CD14-positive monocyte (primary cell): ENCODE data around the gene DSCAML1. TPM values are rescaled to one million over a fixed set of nuclear protein-coding genes. Genes with fewer than 3 reads are reported as not detected.

Source experiments
- DNase-seq, 3 donors: peaks; one replicate each; pipeline ENCODE4 v3.0.0-alpha.2; 2011 to 2022
- H2AFZ ChIP-seq: 2 replicates; pipeline ENCODE4 v1.6.0; 2012; ENCODE audit warnings: mild to moderate bottlenecking, low read depth, low read length, inconsistent platforms; ENCODE audit not compliant: insufficient read depth, poor library complexity, severe bottlenecking
- H3K27ac ChIP-seq, 2 donors: 1 replicate in 1 of 2; 2 replicates in 1 of 2; pipeline ENCODE4 v1.5.1; 2012 to 2013; ENCODE audit warnings: low read length in 2 of 2, control low read depth in 1 of 2, inconsistent platforms in 1 of 2, low read depth in 1 of 2, mild to moderate bottlenecking in 1 of 2
- H3K27me3 ChIP-seq, 2 donors: one replicate each; pipeline versions ENCODE4 v1.6.0 to v1.6.1; 2011 to 2013; ENCODE audit warnings: low read length in 2 of 2; ENCODE audit not compliant: control insufficient read depth in 2 of 2, insufficient read depth in 2 of 2
- H3K36me3 ChIP-seq, 2 donors: replicated peaks in 1 of 2; 1 replicate in 1 of 2; 2 replicates in 1 of 2; pipeline versions ENCODE4 v1.5.1 to v1.6.1; 2012 to 2013; ENCODE audit warnings: low read length in 2 of 2, control low read depth in 1 of 2, inconsistent platforms in 1 of 2, mild to moderate bottlenecking in 1 of 2; ENCODE audit not compliant: insufficient read depth in 2 of 2, control insufficient read depth in 1 of 2
- H3K4me1 ChIP-seq, 2 donors: 1 replicate in 1 of 2; 2 replicates in 1 of 2; pipeline versions ENCODE4 v1.5.1 to v1.6.1; 2012 to 2013; ENCODE audit warnings: low read length in 2 of 2, control low read depth in 1 of 2, inconsistent platforms in 1 of 2, mild to moderate bottlenecking in 1 of 2, moderate library complexity in 1 of 2; ENCODE audit not compliant: insufficient read depth in 2 of 2, control insufficient read depth in 1 of 2
- H3K4me2 ChIP-seq: replicated peaks from 2 replicates; pipeline ENCODE3; 2012; ENCODE audit warnings: low read length, moderate library complexity, mild to moderate bottlenecking; ENCODE audit not compliant: poor library complexity, severe bottlenecking; ENCODE audit errors: extremely low read depth
- H3K4me3 ChIP-seq, 3 experiments: fragments of 200-600 bp in 1 of 3; sonication (generic) in 1 of 3; replicated peaks in 1 of 3; 1 replicate in 2 of 3; 2 replicates in 1 of 3; pipeline ENCODE4 v1.5.1; 2011 to 2013; ENCODE audit warnings: low read length in 3 of 3, mild to moderate bottlenecking in 3 of 3, control low read depth in 2 of 3, low read depth in 2 of 3, inconsistent platforms in 1 of 3, moderate library complexity in 1 of 3
- H3K79me2 ChIP-seq: 2 replicates; pipeline ENCODE4 v1.6.0; 2012; ENCODE audit warnings: mild to moderate bottlenecking, control low read depth, inconsistent platforms, low read length, moderate library complexity; ENCODE audit not compliant: insufficient read depth
- H3K9ac ChIP-seq: 2 replicates; pipeline ENCODE4 v1.6.0; 2017; ENCODE audit warnings: low read length, mild to moderate bottlenecking; ENCODE audit not compliant: insufficient read depth, poor library complexity, severe bottlenecking
- H3K9me3 ChIP-seq, 2 donors: replicated peaks in 1 of 2; 1 replicate in 1 of 2; 2 replicates in 1 of 2; pipeline versions ENCODE4 v1.5.1 to v1.6.1; 2012 to 2013; ENCODE audit warnings: low read length in 2 of 2, control low read depth in 1 of 2; ENCODE audit not compliant: control insufficient read depth in 1 of 2, insufficient read depth in 1 of 2
- H4K20me1 ChIP-seq: 2 replicates; pipeline ENCODE4 v1.6.0; 2012; ENCODE audit warnings: mild to moderate bottlenecking, low read length, control low read depth, moderate library complexity; ENCODE audit not compliant: insufficient read depth
- H3K27ac Mint-ChIP-seq, 7 donors: one replicate each; pipeline ENCODE4 v1.8.0; 2020; ENCODE audit warnings: mild to moderate bottlenecking in 7 of 7, mixed read lengths in 7 of 7, moderate library complexity in 6 of 7, inconsistent platforms in 2 of 7
- H3K27me3 Mint-ChIP-seq, 3 donors: one replicate each; pipeline ENCODE4 v1.8.0; 2021 to 2022; ENCODE audit warnings: low read depth in 3 of 3, mild to moderate bottlenecking in 3 of 3, mixed read lengths in 3 of 3, moderate library complexity in 3 of 3, inconsistent platforms in 1 of 3
- H3K36me3 Mint-ChIP-seq, 2 donors: one replicate each; pipeline ENCODE4 v1.8.0; 2020; ENCODE audit warnings: mixed read lengths in 2 of 2, inconsistent platforms in 1 of 2, mild to moderate bottlenecking in 1 of 2
- H3K4me1 Mint-ChIP-seq: one replicate; pipeline ENCODE4 v1.8.0; 2020; ENCODE audit warnings: mild to moderate bottlenecking, mixed read lengths
- H3K4me3 Mint-ChIP-seq, 2 donors: one replicate each; pipeline ENCODE4 v1.8.0; 2020; ENCODE audit warnings: mild to moderate bottlenecking in 2 of 2, mixed read lengths in 2 of 2, moderate library complexity in 1 of 2
- H3K9me3 Mint-ChIP-seq, 7 donors: one replicate each; pipeline ENCODE4 v1.8.0; 2020 to 2022; ENCODE audit warnings: mixed read lengths in 7 of 7, mild to moderate bottlenecking in 6 of 7, moderate library complexity in 6 of 7, inconsistent platforms in 2 of 7
- CTCF ChIP-seq: fragments of 200-600 bp; IDR thresholded peaks from one replicate; pipeline ENCODE4 v1.8.0; 2022; ENCODE audit warnings: antibody characterized with exemption, mild to moderate bottlenecking
- WGBS: methylation state at CpG from one replicate; pipeline ENCODE4 v1.1.5; 2013; ENCODE audit warnings: missing lambda C conversion rate; ENCODE audit not compliant: insufficient coverage; 5-methylcytosine and 5-hydroxymethylcytosine counted together
- intact Hi-C, 2 donors: fragments of 100-400 bp; cut with micrococcal nuclease; formaldehyde crosslinking; loops; one replicate each; pipeline versions ENCODE4 v1.15.0 to v1.15.1; 2023
- polyA plus RNA-seq, 3 donors: library from polyadenylated mRNA; depleted of rRNA in 1 of 3; unstranded in 2 of 3; stranded (reverse) in 1 of 3; fragments of 300-500 nt in 2 of 3; fragments of >200 nt in 1 of 3; fragmentation: Illumina TruSeq in 2 of 3; gene quantifications; 1 replicate in 2 of 3; 2 replicates in 1 of 3; pipeline ENCODE4 v1.2.3, GENCODE V29; 2012 to 2021

Gene DSCAML1
- polyA plus RNA-seq, 3 donors, result not detected

- no peak for DNase-seq
- Mint-ChIP-seq H3K27ac (no peak overlapping the region), H3K27me3 (peaks cover 6 to 11% (median 10%) of the 10 kb centered on the region in 3 donors)
These were observed 28.5 kb downstream of the DSCAML1 start for GRCh38 chr11:117768506-117768905.

DNA sequence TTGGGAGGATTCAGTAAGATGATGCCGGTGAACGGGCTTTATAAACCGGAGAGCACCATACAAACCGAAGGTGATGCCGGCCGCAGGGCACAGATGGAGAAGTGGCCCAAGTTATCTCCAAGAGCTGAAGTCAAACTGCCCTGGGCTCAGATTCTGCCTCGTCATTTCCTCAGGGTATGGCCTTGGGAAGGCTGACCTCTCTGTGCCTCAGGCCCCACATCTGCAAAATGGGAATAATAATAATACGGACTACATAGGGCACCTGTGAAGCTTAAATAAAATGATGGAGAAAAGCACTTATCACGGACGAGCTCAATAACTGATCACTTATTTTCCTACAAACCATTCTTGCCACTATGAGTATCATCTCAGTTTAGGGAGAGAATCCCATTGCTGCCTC is 29.9 kb downstream of the DSCAML1 start:
- Histone ChIP-seq H4K20me1 (no peaks in the 10 kb centered on the region), H3K27ac (no peak overlapping the region), H3K36me3 (no peaks in the 10 kb centered on the region), H3K9ac (no peak overlapping the region), H3K9me3 (no peaks in the 10 kb centered on the region), H3K4me1 (no peaks in the 10 kb centered on the region), H2AFZ (no peak overlapping the region), H3K79me2 (no peaks in the 10 kb centered on the region), H3K27me3 (no peaks in the 10 kb centered on the region), H3K4me3 (no peak overlapping the region), H3K4me2 (no peak overlapping the region)
- DNase-seq, result no peak
- no peaks in the 10 kb centered on the region for H3K36me3 Mint-ChIP-seq
- H3K9me3 Mint-ChIP-seq, result peaks cover 0 to 2% (median 0%) of the 10 kb centered on the region in 7 donors
- no peak overlapping the region for H3K27ac Mint-ChIP-seq
- H3K4me1 Mint-ChIP-seq, result no peaks in the 10 kb centered on the region
- no peak for TF ChIP-seq CTCF
- peaks cover 5 to 10% (median 7%) of the 10 kb centered on the region in 3 donors for H3K27me3 Mint-ChIP-seq
- 94% methylated on average over 7 of the region's 10 CpGs for WGBS
- no peak overlapping the region for H3K4me3 Mint-ChIP-seq
- intact Hi-C loops, result no loop called here

More at GRCh38 chr11:117768506-117768905, 28.5 kb downstream of the DSCAML1 start:
- intact Hi-C loops, result no loop called here
- H3K4me2 ChIP-seq, result no peak overlapping the region
- Mint-ChIP-seq H3K36me3 (no peaks in the 10 kb centered on the region), H3K4me3 (no peak overlapping the region), H3K4me1 (no peaks in the 10 kb centered on the region), H3K9me3 (peaks cover 0 to 2% (median 0%) of the 10 kb centered on the region in 7 donors)
- WGBS, result no CpG with 5 or more reads among the region's 2 CpGs
- no peaks in the 10 kb centered on the region for H3K27me3 ChIP-seq
- no peaks in the 10 kb centered on the region for H4K20me1 ChIP-seq
- H3K27ac ChIP-seq, result no peak overlapping the region
- no peaks in the 10 kb centered on the region for H3K4me1 ChIP-seq
- no peaks in the 10 kb centered on the region for H3K9me3 ChIP-seq
- TF ChIP-seq CTCF, result no peak
- no peak overlapping the region for H3K9ac ChIP-seq
- no peaks in the 10 kb centered on the region for H3K79me2 ChIP-seq
- no peak overlapping the region for H3K4me3 ChIP-seq
- no peaks in the 10 kb centered on the region for H3K36me3 ChIP-seq
- no peak overlapping the region for H2AFZ ChIP-seq
